ENCODE data around the gene SIRT3. TPM values are rescaled to one million over a fixed set of nuclear protein-coding genes. Genes with fewer than 3 reads are reported as not detected.

SIRT3 gene
- total RNA-seq, 2 donors from 2014 or later, result 36.5 to 39.0 TPM

- peak overlapping the region; percentile 84 for H3K27ac Mint-ChIP-seq
- H3K4me3 Mint-ChIP-seq, result no peak overlapping the region
- H3K4me1 Mint-ChIP-seq (ENCODE audit: low read depth), result peaks cover 38% of the 10 kb centered on the region
- no peaks in the 10 kb centered on the region for H3K9me3 Mint-ChIP-seq
- no peaks in the 10 kb centered on the region for H3K27me3 Mint-ChIP-seq (ENCODE audit: low read depth)
- DNase-seq, result no peak
- H3K36me3 Mint-ChIP-seq (ENCODE audit: insufficient read depth in 2 of 2), result peaks cover 4 to 10% of the 10 kb centered on the region in 2 donors
- ATAC-seq (replicated peaks in 1 of 2), result no peak
These were observed 22.1 kb downstream of the SIRT3 start for GRCh38 chr11:214083-214482.

GRCh38 chr11:213111-213510 lies 23.0 kb downstream of the SIRT3 start:
- DNase-seq (no peak), ATAC-seq (replicated peaks in 1 of 2) (no peak)
- H3K27ac Mint-ChIP-seq, result no peak overlapping the region
- H3K9me3 Mint-ChIP-seq, result no peaks in the 10 kb centered on the region
- peaks cover 5 to 14% of the 10 kb centered on the region in 2 donors for H3K36me3 Mint-ChIP-seq (ENCODE audit: insufficient read depth in 2 of 2)
- no peaks in the 10 kb centered on the region for H3K27me3 Mint-ChIP-seq (ENCODE audit: low read depth)
- peaks cover 37% of the 10 kb centered on the region for H3K4me1 Mint-ChIP-seq (ENCODE audit: low read depth)
- H3K4me3 Mint-ChIP-seq, result no peak overlapping the region

GRCh38 chr11:212150-213100 lies 23.7 kb downstream of the SIRT3 start:
- peaks cover 8 to 18% of the 10 kb centered on the region in 2 donors for H3K36me3 Mint-ChIP-seq (ENCODE audit: insufficient read depth in 2 of 2)
- DNase-seq (no peak), ATAC-seq (replicated peaks in 1 of 2) (no peak)
- H3K27me3 Mint-ChIP-seq (ENCODE audit: low read depth), result no peaks in the 10 kb centered on the region
- H3K9me3 Mint-ChIP-seq, result no peaks in the 10 kb centered on the region
- H3K27ac Mint-ChIP-seq, result no peak overlapping the region
- H3K4me1 Mint-ChIP-seq (ENCODE audit: low read depth), result peaks cover 30% of the 10 kb centered on the region
- no peak overlapping the region for H3K4me3 Mint-ChIP-seq

- Mint-ChIP-seq H3K9me3 (no peaks in the 10 kb centered on the region), H3K4me3 (no peak overlapping the region), H3K27ac (no peak overlapping the region), H3K36me3 (ENCODE audit: insufficient read depth in 2 of 2) (peaks cover 10 to 18% of the 10 kb centered on the region in 2 donors), H3K4me1 (ENCODE audit: low read depth) (peaks cover 25% of the 10 kb centered on the region), H3K27me3 (ENCODE audit: low read depth) (no peaks in the 10 kb centered on the region)
- ATAC-seq (replicated peaks in 1 of 2) (no peak), DNase-seq (no peak)
These were observed 24.4 kb downstream of the SIRT3 start for GRCh38 chr11:211741-212140.

- no peak overlapping the region for H3K27ac Mint-ChIP-seq
- no peak overlapping the region for H3K4me3 Mint-ChIP-seq
- ATAC-seq (replicated peaks in 1 of 2) (no peak), DNase-seq (no peak)
- H3K36me3 Mint-ChIP-seq (ENCODE audit: insufficient read depth in 2 of 2), result peaks cover 11 to 18% of the 10 kb centered on the region in 2 donors
- H3K27me3 Mint-ChIP-seq (ENCODE audit: low read depth), result no peaks in the 10 kb centered on the region
- peaks cover 29% of the 10 kb centered on the region for H3K4me1 Mint-ChIP-seq (ENCODE audit: low read depth)
- H3K9me3 Mint-ChIP-seq, result no peaks in the 10 kb centered on the region
These were observed 24.8 kb downstream of the SIRT3 start for GRCh38 chr11:211295-211694.

GRCh38 chr11:210803-211180 lies 25.4 kb downstream of the SIRT3 start:
- Mint-ChIP-seq H3K36me3 (ENCODE audit: insufficient read depth in 2 of 2) (peaks cover 11 to 19% of the 10 kb centered on the region in 2 donors), H3K4me3 (peak overlapping the region; percentile 96)
- DNase-seq, result no peak

GRCh38 chr11:210122-210802 lies 25.9 kb downstream of the SIRT3 start:
- Mint-ChIP-seq H3K4me3 (peak overlapping the region; percentile 96), H3K27me3 (ENCODE audit: low read depth) (no peaks in the 10 kb centered on the region), H3K27ac (peak overlapping the region; percentile 76), H3K4me1 (ENCODE audit: low read depth) (peaks cover 36% of the 10 kb centered on the region), H3K36me3 (ENCODE audit: insufficient read depth in 2 of 2) (peaks cover 11 to 19% of the 10 kb centered on the region in 2 donors), H3K9me3 (no peaks in the 10 kb centered on the region)
- DNase-seq (no peak), ATAC-seq (replicated peaks in 1 of 2) (no peak)

More at GRCh38 chr11:210803-211180, 25.4 kb downstream of the SIRT3 start:
- Mint-ChIP-seq H3K9me3 (no peaks in the 10 kb centered on the region), H3K27ac (peak overlapping the region; percentile 76), H3K27me3 (ENCODE audit: low read depth) (no peaks in the 10 kb centered on the region), H3K4me1 (ENCODE audit: low read depth) (peaks cover 34% of the 10 kb centered on the region)
- no peak for ATAC-seq (replicated peaks in 1 of 2)

GRCh38 chr11:209275-210121 lies 26.6 kb downstream of the SIRT3 start:
- peaks cover 36% of the 10 kb centered on the region for H3K4me1 Mint-ChIP-seq (ENCODE audit: low read depth)
- peak overlapping the region; percentile 91 for H3K27ac Mint-ChIP-seq
- no peaks in the 10 kb centered on the region for H3K27me3 Mint-ChIP-seq (ENCODE audit: low read depth)
- H3K9me3 Mint-ChIP-seq, result no peaks in the 10 kb centered on the region
- ATAC-seq (replicated peaks in 1 of 2) (no peak), DNase-seq (no peak)
- peak overlapping the region; percentile 96 for H3K4me3 Mint-ChIP-seq
- peaks cover 11 to 16% of the 10 kb centered on the region in 2 donors for H3K36me3 Mint-ChIP-seq (ENCODE audit: insufficient read depth in 2 of 2)

- no peaks in the 10 kb centered on the region for H3K9me3 Mint-ChIP-seq
- peak overlapping the region; percentile 91 for H3K27ac Mint-ChIP-seq
- H3K4me1 Mint-ChIP-seq (ENCODE audit: low read depth), result peaks cover 39% of the 10 kb centered on the region
- H3K36me3 Mint-ChIP-seq (ENCODE audit: insufficient read depth in 2 of 2), result peaks cover 11 to 16% of the 10 kb centered on the region in 2 donors
- peak overlapping the region; percentile 96 for H3K4me3 Mint-ChIP-seq
- H3K27me3 Mint-ChIP-seq (ENCODE audit: low read depth), result no peaks in the 10 kb centered on the region
- no peak for DNase-seq
- peak in 1 of 2 donors; percentile 7 for ATAC-seq (replicated peaks in 1 of 2)
These were observed 27.3 kb downstream of the SIRT3 start for GRCh38 chr11:208917-209260.

GRCh38 chr11:208181-208916 lies 27.8 kb downstream of the SIRT3 start:
- Mint-ChIP-seq H3K36me3 (ENCODE audit: insufficient read depth in 2 of 2) (peaks cover 12 to 16% of the 10 kb centered on the region in 2 donors), H3K27ac (peak overlapping the region; percentile 95), H3K9me3 (no peaks in the 10 kb centered on the region), H3K27me3 (ENCODE audit: low read depth) (no peaks in the 10 kb centered on the region), H3K4me1 (ENCODE audit: low read depth) (peaks cover 43% of the 10 kb centered on the region), H3K4me3 (peak overlapping the region; percentile 96)
- DNase-seq (peak; percentile 89), ATAC-seq (replicated peaks in 1 of 2) (peak; percentile 69)

GRCh38 chr11:207863-208180 lies 28.3 kb downstream of the SIRT3 start:
- DNase-seq, result no peak
- peak overlapping the region; percentile 95 for H3K27ac Mint-ChIP-seq
- H3K36me3 Mint-ChIP-seq (ENCODE audit: insufficient read depth in 2 of 2), result peaks cover 10 to 13% of the 10 kb centered on the region in 2 donors
- ATAC-seq (replicated peaks in 1 of 2), result peak; percentile 21 to 23
- no peaks in the 10 kb centered on the region for H3K27me3 Mint-ChIP-seq (ENCODE audit: low read depth)
- peak overlapping the region; percentile 96 for H3K4me3 Mint-ChIP-seq
- H3K4me1 Mint-ChIP-seq (ENCODE audit: low read depth), result peaks cover 43% of the 10 kb centered on the region
- H3K9me3 Mint-ChIP-seq, result no peaks in the 10 kb centered on the region

GRCh38 chr11:207208-207862 lies 28.8 kb downstream of the SIRT3 start, which contains the start of the genes BET1L and RIC8A:
Gene BET1L, minus strand, starts transcription at chr11:207399. Its CDS starts 78 bp downstream, at chr11:207321.
Gene RIC8A, plus strand, starts transcription at chr11:207708. Its CDS starts 1,147 bp downstream, at chr11:208855.
- Mint-ChIP-seq H3K4me3 (peak within 1 kb of the TSS; percentile 96), H3K36me3 (ENCODE audit: insufficient read depth in 2 of 2) (peaks cover 10 to 13% of the 10 kb centered on the region in 2 donors), H3K4me1 (ENCODE audit: low read depth) (peaks cover 48% of the 10 kb centered on the region), H3K27me3 (ENCODE audit: low read depth) (no peaks in the 10 kb centered on the region), H3K27ac (peak within 1 kb of the TSS; percentile 99), H3K9me3 (no peaks in the 10 kb centered on the region)
- DNase-seq (peak; percentile 98 to 99), ATAC-seq (replicated peaks in 1 of 2) (peak; percentile 84)
